GM10248 (cell line): ENCODE results near the gene SMCHD1.

Experiments used
- CTCF ChIA-PET: fragments of 300-600 bp; sonication (Branson Sonifier 250); formaldehyde crosslinking; extraction: SDS; loops from one replicate; lab custom pipeline; 2021; ENCODE audit warnings: antibody characterized with exemption; lab: Yijun Ruan, JAX
- POLR2A ChIA-PET: fragments of 350-650 bp; sonication (Branson Sonifier 250); formaldehyde crosslinking; extraction: SDS; loops from one replicate; lab custom pipeline; 2020; ENCODE audit warnings: antibody characterized with exemption; lab: Yijun Ruan, JAX
- DNase-seq: peaks from one replicate; pipeline ENCODE4 v3.0.0; 2012; ENCODE audit errors: extremely low spot score
- CTCF ChIP-seq: IDR thresholded peaks from 2 replicates; pipeline ENCODE4 v1.5.1; 2012; ENCODE audit warnings: mild to moderate bottlenecking, low read depth; ENCODE audit errors: extremely low read depth, missing control alignments, control extremely low read depth

The SMCHD1 gene

GRCh38 chr18:2706903-2707302 is 51.4 kb downstream of the SMCHD1 start:
- no peak for DNase-seq
- CTCF ChIA-PET = interaction anchor here (1.3 to 1.8 kb wide), 2 partner anchors 9 to 17 kb away, joined by 4 to 8 read pairs; no protein-coding TSS in a partner anchor
- no peak for TF ChIP-seq CTCF
- POLR2A ChIA-PET = no interaction called here

GRCh38 chr18:2707551-2708168 is 52.1 kb downstream of the SMCHD1 start:
- ChIA-PET CTCF (interaction anchor here (0.9 to 1.8 kb wide), 7 partner anchors 8 to 54 kb away, joined by 3 to 8 read pairs (median 3); no protein-coding TSS in a partner anchor), POLR2A (no interaction called here)
- DNase-seq = no peak
- no peak for TF ChIP-seq CTCF

- no peak for DNase-seq
- ChIA-PET POLR2A (no interaction called here), CTCF (interaction anchor here (1.4 kb wide), 1 partner anchor 8 kb away, joined by 5 read pairs; no protein-coding TSS in a partner anchor)
- no peak for TF ChIP-seq CTCF
Measured at GRCh38 chr18:2709316-2709715, 53.8 kb downstream of the SMCHD1 start.

- ChIA-PET CTCF (interaction anchor here (1.6 to 1.8 kb wide), 2 partner anchors 16 kb away, joined by 4 to 5 read pairs; no protein-coding TSS in a partner anchor), POLR2A (no interaction called here)
Measured at GRCh38 chr18:2714140-2714539, 58.6 kb downstream of the SMCHD1 start.

GRCh38 chr18:2715990-2716389 is 60.5 kb downstream of the SMCHD1 start:
- no peak for TF ChIP-seq CTCF
- POLR2A ChIA-PET = no interaction called here
- DNase-seq = no peak
- CTCF ChIA-PET = interaction anchor here (1.1 kb wide), 1 partner anchor 8 kb away, joined by 3 read pairs; no protein-coding TSS in a partner anchor

More at GRCh38 chr18:2714140-2714539, 58.6 kb downstream of the SMCHD1 start:
- no peak for TF ChIP-seq CTCF
- no peak for DNase-seq

GRCh38 chr18:2716394-2717326 is 61.1 kb downstream of the SMCHD1 start:
- no peak for DNase-seq
- ChIA-PET POLR2A (no interaction called here), CTCF (interaction anchor here (1.1 kb wide), 1 partner anchor 9 kb away, joined by 3 read pairs; no protein-coding TSS in a partner anchor)
- no peak for TF ChIP-seq CTCF
